HEK293 (cell line): ENCODE data around the gene POLR2C.

Source experiments
- KLF16 ChIP-seq: fragments of 450-650 bp; formaldehyde crosslinking; IDR thresholded peaks from 2 replicates; pipeline ENCODE4 v1.5.1; 2017; ENCODE audit warnings: missing biosample characterization, missing genetic modification characterization
- PRDM2 ChIP-seq: fragments of 450-650 bp; formaldehyde crosslinking; IDR thresholded peaks from 2 replicates; pipeline ENCODE4 v1.5.1; 2016; ENCODE audit warnings: missing biosample characterization, missing genetic modification characterization, borderline replicate concordance
- PRDM4 ChIP-seq: fragments of 450-650 bp; formaldehyde crosslinking; IDR thresholded peaks from 2 replicates; pipeline ENCODE4 v1.5.1; 2017; ENCODE audit warnings: missing biosample characterization, missing genetic modification characterization
- REST ChIP-seq: fragments of 450-650 bp; formaldehyde crosslinking; IDR thresholded peaks from 2 replicates; pipeline ENCODE4 v1.5.1; 2016; ENCODE audit warnings: missing biosample characterization, missing genetic modification characterization
- ZNF10 ChIP-seq: fragments of 450-650 bp; formaldehyde crosslinking; IDR thresholded peaks from 2 replicates; pipeline ENCODE4 v1.5.1; 2017; ENCODE audit warnings: missing biosample characterization, missing genetic modification characterization
- ZNF398 ChIP-seq: fragments of 450-650 bp; formaldehyde crosslinking; IDR thresholded peaks from 2 replicates; pipeline ENCODE4 v1.5.1; 2017; ENCODE audit warnings: missing biosample characterization, missing genetic modification characterization
- ZNF747 ChIP-seq: fragments of 450-650 bp; formaldehyde crosslinking; IDR thresholded peaks from 2 replicates; pipeline ENCODE4 v1.5.1; 2016; ENCODE audit warnings: missing biosample characterization, missing genetic modification characterization

GRCh38 chr16:57424583-57424982 is 37.9 kb upstream of the POLR2C start:
- TF ChIP-seq PRDM2 (tag by site-specific recombination) (no peak), KLF16 (tag by site-specific recombination) (no peak), ZNF10 (no peak), REST (no peak), ZNF398 (tag by site-specific recombination) (no peak), ZNF747 (tag by site-specific recombination) (no peak), PRDM4 (tag by site-specific recombination) (no peak)
